ENCODE results near the gene CD36. TPM values are rescaled to one million over a fixed set of nuclear protein-coding genes. Genes with fewer than 3 reads are reported as not detected.

The CD36 gene
- total RNA-seq, 1 experiment from 2014 or later: 0.28 TPM

- no peaks in the 10 kb centered on the region for H3K9me3 Mint-ChIP-seq
Observed at GRCh38 chr7:80632139-80632538, 6.3 kb upstream of the CD36 start.

More at GRCh38 chr7:80632139-80632538, 6.3 kb upstream of the CD36 start:
- no peak overlapping the region for H3K18ac ChIP-seq (ENCODE audit: insufficient read length, low read depth, low read length)
- no peak overlapping the region for H2AK5ac ChIP-seq (ENCODE audit: insufficient read length, low read length)
- Mint-ChIP-seq H3K4me3 (no peak overlapping the region), H3K27me3 (ENCODE audit: low read depth) (no peaks in the 10 kb centered on the region), H3K4me1 (peaks cover 2 to 6% of the 10 kb centered on the region in 2 experiments; a peak in 1 of 4 replicates), H3K36me3 (ENCODE audit: insufficient read depth in 1 of 3, low read depth in 3 of 3) (no peaks in the 10 kb centered on the region), H3K27ac (no peak overlapping the region)
- no peak overlapping the region for H3K4ac ChIP-seq (ENCODE audit: low read depth, low read length)
- no peak overlapping the region for H2BK12ac ChIP-seq (ENCODE audit: insufficient read length, low read depth, low read length)
- H4K91ac ChIP-seq (ENCODE audit: insufficient read length, low read depth, low read length): no peak overlapping the region
- no peak overlapping the region for H2BK15ac ChIP-seq (ENCODE audit: low read depth, low read length)
- no peak overlapping the region for H3K4me2 ChIP-seq (ENCODE audit: insufficient read depth, insufficient read length, low read length)
- H3K4me1 ChIP-seq (ENCODE audit: insufficient read depth, low read length): no peaks in the 10 kb centered on the region
- no peak for TF ChIP-seq CTCF (conservative IDR thresholded peaks at IDR 0.05)
- H4K5ac ChIP-seq (ENCODE audit: insufficient read length, low read depth, low read length): no peak overlapping the region
- no peak for DNase-seq
- no peak overlapping the region for H3T11ph ChIP-seq (ENCODE audit: low read length)
- H3K27ac ChIP-seq (ENCODE audit: insufficient read length, low read depth, low read length): no peak overlapping the region
- H2AFZ ChIP-seq (ENCODE audit: low read length): no peak overlapping the region
- no CpG with 5 or more reads among the region's 1 CpG for WGBS (ENCODE audit: extremely low coverage, insufficient read length, low lambda C conversion rate)
- no peak overlapping the region for H4K8ac ChIP-seq (replicated peaks; ENCODE audit: insufficient read length, low read depth, low read length)
- H3K14ac ChIP-seq (ENCODE audit: insufficient read depth, low read length): no peak overlapping the region
- H3K27me3 ChIP-seq (ENCODE audit: insufficient read depth, low read length): no peaks in the 10 kb centered on the region
- no peak overlapping the region for H2BK20ac ChIP-seq (ENCODE audit: low read depth, low read length, poor library complexity, severe bottlenecking)
- H3K9ac ChIP-seq (ENCODE audit: extremely low read depth, insufficient read length, low read length): no peak overlapping the region
- no peak overlapping the region for H3K56ac ChIP-seq (ENCODE audit: insufficient read length, low read depth, low read length)
- no peaks in the 10 kb centered on the region for H4K20me1 ChIP-seq (ENCODE audit: control insufficient read depth, insufficient read depth, insufficient read length)
- H2BK120ac ChIP-seq (ENCODE audit: low read depth, low read length, poor library complexity, severe bottlenecking): no peak overlapping the region
- H3K79me2 ChIP-seq (ENCODE audit: insufficient read depth, low read length): no peaks in the 10 kb centered on the region
- H3K23me2 ChIP-seq (ENCODE audit: insufficient read length, low read depth, low read length, poor library complexity, severe bottlenecking): no peaks in the 10 kb centered on the region
- H3K23ac ChIP-seq (ENCODE audit: insufficient read length, low read depth, low read length): no peak overlapping the region
- no peaks in the 10 kb centered on the region for H3K9me3 ChIP-seq (ENCODE audit: control insufficient read depth, low read depth, low read length)
- H2BK5ac ChIP-seq (ENCODE audit: insufficient read length, low read length): no peak overlapping the region
- no peaks in the 10 kb centered on the region for H3K79me1 ChIP-seq (ENCODE audit: insufficient read depth, low read depth, low read length, poor library complexity, severe bottlenecking)

All from H9 (cell line).